ENCODE results near the gene EVC2. TPM values are rescaled to one million over a fixed set of nuclear protein-coding genes. Genes with fewer than 3 reads are reported as not detected.

Gene EVC2
- total and polyA plus RNA-seq, 2 of the 4 experiments (the other 2 are of a cell fraction) = 2.7 to 5.9 TPM

- no peak overlapping the region for H2BK120ac ChIP-seq (ENCODE audit: low read depth, low read length)
- H3K4me3 ChIP-seq (ENCODE audit: insufficient read depth, low read depth, low read length) = no peak overlapping the region
- H3K4me1 ChIP-seq (ENCODE audit: control insufficient read depth, insufficient read depth, low read length) = no peaks in the 10 kb centered on the region
- H2BK20ac ChIP-seq (ENCODE audit: low read depth, low read length) = no peak overlapping the region
- H3K4me2 ChIP-seq (ENCODE audit: low read depth, low read length) = no peak overlapping the region
- no peaks in the 10 kb centered on the region for H3K9me3 ChIP-seq (ENCODE audit: control insufficient read depth, insufficient read depth, low read length)
- no peak overlapping the region for H3K9ac ChIP-seq (ENCODE audit: low read depth, low read length)
- H4K20me1 ChIP-seq (ENCODE audit: insufficient read depth, low read length) = no peaks in the 10 kb centered on the region
- no TSS peak for BruUV-seq (replicated peaks)
- H3K56ac ChIP-seq (ENCODE audit: extremely low read depth, insufficient read depth, low read length) = no peak overlapping the region
- no peak overlapping the region for H2AK5ac ChIP-seq (ENCODE audit: low read depth, low read length)
- ATAC-seq (ENCODE audit: low read depth) (no peak), DNase-seq (no peak)
- TF ChIP-seq RCOR1 (IDR thresholded peaks at IDR 0.05; ENCODE audit: insufficient replicate concordance, low read length) (no peak), NFE2L2 (IDR thresholded peaks at IDR 0.05; ENCODE audit: low read depth, low read length) (no peak), SMC3 (IDR thresholded peaks at IDR 0.05; ENCODE audit: low read depth, low read length) (no peak), RAD21 (IDR thresholded peaks at IDR 0.05; ENCODE audit: low read length) (no peak), CHD1 (IDR thresholded peaks at IDR 0.05; ENCODE audit: low read depth, low read length) (no peak), USF2 (IDR thresholded peaks at IDR 0.05; ENCODE audit: low read depth, low read length) (no peak), CTCF (conservative IDR thresholded peaks at IDR 0.05; ENCODE audit: low read depth, low read length) (no peak), MAZ (IDR thresholded peaks at IDR 0.05; ENCODE audit: borderline replicate concordance, low read depth, low read length) (no peak), CEBPB (IDR thresholded peaks at IDR 0.05; ENCODE audit: low read depth, low read length) (no peak), MAFK (IDR thresholded peaks at IDR 0.05; ENCODE audit: low read depth, low read length) (no peak), ELK1 (IDR thresholded peaks at IDR 0.05; ENCODE audit: borderline replicate concordance, low read depth, low read length) (no peak), RFX5 (IDR thresholded peaks at IDR 0.05; ENCODE audit: low read depth, low read length) (no peak), POLR2A (IDR thresholded peaks at IDR 0.05; ENCODE audit: low read depth, low read length) (no peak), MXI1 (IDR thresholded peaks at IDR 0.05; ENCODE audit: borderline replicate concordance, low read depth, low read length) (no peak), FOS (IDR thresholded peaks at IDR 0.05; ENCODE audit: low read depth, low read length) (no peak), BHLHE40 (IDR thresholded peaks at IDR 0.05; ENCODE audit: low read depth, low read length) (no peak)
- H2BK5ac ChIP-seq (ENCODE audit: low read depth, low read length, poor library complexity, severe bottlenecking) = no peak overlapping the region
- in situ Hi-C loops (cut with MboI; ENCODE audit: low sequenced_read_pairs) = no loop called here
- no peaks in the 10 kb centered on the region for H3K27me3 ChIP-seq (ENCODE audit: control insufficient read depth, insufficient read depth, low read length)
- intact Hi-C loops (cut with micrococcal nuclease) = no loop called here
- H2BK15ac ChIP-seq (ENCODE audit: low read depth, low read length) = no peak overlapping the region
- dilution Hi-C loops (cut with HindIII; ENCODE audit: low sequenced_read_pairs, unreplicated experiment) = no loop called here
- H4K5ac ChIP-seq (ENCODE audit: low read depth, low read length) = no peak overlapping the region
- H3K36me3 ChIP-seq (ENCODE audit: control insufficient read depth, insufficient read depth, low read length) = peaks cover 31% of the 10 kb centered on the region
- no peak overlapping the region for H2AFZ ChIP-seq (replicated peaks; ENCODE audit: low read length, poor library complexity)
- H4K91ac ChIP-seq (ENCODE audit: insufficient read depth, low read depth, low read length) = no peak overlapping the region
- H3K79me1 ChIP-seq (ENCODE audit: low read depth in 1 of 2, low read length in 2 of 2) = no peaks in the 10 kb centered on the region
- WGBS, 2 experiments (ENCODE audit: extremely low coverage in 2 of 2, insufficient read length in 1 of 2) = no CpG with 5 or more reads among the region's 2 CpGs
- no peak overlapping the region for H3K23ac ChIP-seq (ENCODE audit: low read depth, low read length)
- no peak overlapping the region for H3K14ac ChIP-seq (replicated peaks; ENCODE audit: low read depth, low read length)
- ChIA-PET POLR2A (ENCODE audit: unreplicated experiment) (no interaction called here), CTCF (no interaction called here)
- H3K27ac ChIP-seq (ENCODE audit: insufficient read depth, low read length) = no peak overlapping the region
- H3K18ac ChIP-seq (ENCODE audit: low read depth, low read length) = no peak overlapping the region
- H3K9me1 ChIP-seq (ENCODE audit: insufficient read depth, low read length) = peaks cover 8% of the 10 kb centered on the region; the same call in 1 of the 2 replicates
- no peak overlapping the region for H3K4ac ChIP-seq (ENCODE audit: low read depth, low read length)
- no peak overlapping the region for H4K8ac ChIP-seq (ENCODE audit: low read depth in 2 of 2, low read length in 2 of 2)
- no peak overlapping the region for H2AK9ac ChIP-seq (replicated peaks; ENCODE audit: low read depth, low read length, poor library complexity)
These were observed 136.2 kb downstream of the EVC2 start for GRCh38 chr4:5572114-5572513.

Data from IMR-90 (cell line).